Measurements from ENCODE around the gene PLCB1. TPM values are rescaled to one million over a fixed set of nuclear protein-coding genes. Genes with fewer than 3 reads are reported as not detected.

Gene PLCB1
- total and polyA plus RNA-seq, 2 experiments from 2014 or later = 8.0 to 17.6 TPM

DNA sequence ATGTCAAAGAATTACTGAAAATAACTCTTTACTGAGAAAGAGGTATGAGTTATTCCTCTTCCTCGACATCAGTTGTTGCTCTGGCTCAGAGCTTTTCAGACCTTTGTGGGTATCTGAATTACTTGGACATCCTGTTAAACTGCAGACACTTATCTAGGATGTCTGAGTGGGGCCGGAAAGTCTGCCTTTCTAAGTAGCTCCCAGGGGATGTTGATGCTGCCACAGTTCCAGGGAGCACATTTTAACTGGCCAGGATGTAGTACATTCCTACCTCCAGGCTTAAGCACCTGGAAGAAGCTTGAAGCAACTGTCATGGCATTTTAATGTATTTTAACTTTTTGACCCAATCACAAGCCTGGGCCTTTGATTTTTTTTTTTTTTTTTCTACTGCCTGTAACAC is 671.0 kb downstream of the PLCB1 start:
- Histone ChIP-seq H3K4me1 (ENCODE audit: low read depth) (peaks cover 12% of the 10 kb centered on the region), H3K36me3 (no peaks in the 10 kb centered on the region), H3K27me3 (no peaks in the 10 kb centered on the region), H3K9me3 (ENCODE audit: low read depth) (no peaks in the 10 kb centered on the region), H3K27ac (peak overlapping the region; percentile 61), H3K4me3 (no peak overlapping the region)
- TF ChIP-seq, protein P1, sequence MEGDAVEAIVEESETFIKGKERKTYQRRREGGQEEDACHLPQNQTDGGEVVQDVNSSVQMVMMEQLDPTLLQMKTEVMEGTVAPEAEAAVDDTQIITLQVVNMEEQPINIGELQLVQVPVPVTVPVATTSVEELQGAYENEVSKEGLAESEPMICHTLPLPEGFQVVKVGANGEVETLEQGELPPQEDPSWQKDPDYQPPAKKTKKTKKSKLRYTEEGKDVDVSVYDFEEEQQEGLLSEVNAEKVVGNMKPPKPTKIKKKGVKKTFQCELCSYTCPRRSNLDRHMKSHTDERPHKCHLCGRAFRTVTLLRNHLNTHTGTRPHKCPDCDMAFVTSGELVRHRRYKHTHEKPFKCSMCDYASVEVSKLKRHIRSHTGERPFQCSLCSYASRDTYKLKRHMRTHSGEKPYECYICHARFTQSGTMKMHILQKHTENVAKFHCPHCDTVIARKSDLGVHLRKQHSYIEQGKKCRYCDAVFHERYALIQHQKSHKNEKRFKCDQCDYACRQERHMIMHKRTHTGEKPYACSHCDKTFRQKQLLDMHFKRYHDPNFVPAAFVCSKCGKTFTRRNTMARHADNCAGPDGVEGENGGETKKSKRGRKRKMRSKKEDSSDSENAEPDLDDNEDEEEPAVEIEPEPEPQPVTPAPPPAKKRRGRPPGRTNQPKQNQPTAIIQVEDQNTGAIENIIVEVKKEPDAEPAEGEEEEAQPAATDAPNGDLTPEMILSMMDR (IDR thresholded peaks at IDR 0.05; ENCODE audit: low read depth, low read length) = no peak
- peak; percentile 56 to 74 for DNase-seq (ENCODE audit: low read depth in 1 of 2, low spot score in 1 of 2)

DNA sequence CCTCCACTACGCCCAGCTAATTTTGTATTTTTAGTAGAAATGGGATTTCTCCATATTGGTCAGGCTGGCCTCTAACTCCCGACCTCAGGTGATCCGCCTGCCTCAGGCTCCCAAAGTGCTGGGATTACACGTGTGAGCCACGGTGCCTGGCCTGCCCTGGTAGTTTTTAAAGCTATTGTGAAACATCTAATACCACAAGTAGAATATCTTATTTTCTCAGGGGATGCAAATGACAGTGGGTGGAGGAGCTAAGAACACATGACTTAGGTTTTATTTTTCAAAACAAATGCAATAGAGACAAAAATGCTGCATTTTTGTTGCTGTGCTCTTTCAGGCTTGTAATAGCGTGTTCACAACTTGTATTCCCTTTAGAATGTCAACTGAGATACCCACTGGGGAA is 671.9 kb downstream of the PLCB1 start:
- H3K27ac ChIP-seq = peak overlapping the region; percentile 61
- no peak for DNase-seq (ENCODE audit: low read depth in 1 of 2, low spot score in 1 of 2)
- H3K4me3 ChIP-seq = no peak overlapping the region
- no peaks in the 10 kb centered on the region for H3K9me3 ChIP-seq (ENCODE audit: low read depth)
- no peaks in the 10 kb centered on the region for H3K27me3 ChIP-seq
- H3K36me3 ChIP-seq = no peaks in the 10 kb centered on the region
- peaks cover 12% of the 10 kb centered on the region for H3K4me1 ChIP-seq (ENCODE audit: low read depth)
- TF ChIP-seq, protein P1 (IDR thresholded peaks at IDR 0.05; ENCODE audit: low read depth, low read length) = no peak

DNA sequence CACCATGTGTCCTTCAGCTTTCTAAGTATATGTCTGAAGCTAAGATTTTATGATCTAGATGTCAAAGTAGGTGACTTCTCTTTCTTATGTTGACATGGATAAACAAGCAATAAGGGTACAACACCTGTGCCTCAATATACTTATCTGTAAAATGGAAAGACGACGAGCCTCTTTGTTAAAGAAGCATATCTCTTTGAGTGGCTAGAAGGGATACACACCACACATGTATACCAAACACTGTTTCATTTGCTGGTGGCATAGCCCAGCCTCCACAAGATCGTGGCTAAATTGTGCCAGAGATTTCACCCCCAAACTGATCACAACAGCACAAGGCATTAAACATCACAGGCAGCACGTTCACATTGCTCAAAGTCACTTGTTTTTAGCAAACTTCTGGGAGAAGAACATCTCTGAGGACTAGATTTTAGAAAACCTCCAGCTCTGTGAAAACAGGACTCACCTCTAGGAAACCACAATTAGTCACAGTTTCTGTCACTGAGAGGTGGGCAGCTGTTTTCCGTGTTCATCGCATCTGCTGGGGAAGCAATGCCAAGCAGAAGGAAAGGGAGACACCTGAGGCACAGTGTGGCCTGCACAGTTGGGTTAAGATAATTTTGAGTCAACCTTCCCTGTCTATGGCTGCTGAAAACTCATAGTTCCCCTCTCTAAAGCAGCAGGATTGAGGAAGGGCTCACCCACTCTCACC is 673.8 kb downstream of the PLCB1 start:
- DNase-seq (ENCODE audit: low read depth in 1 of 2, low spot score in 1 of 2) = no peak
- no peaks in the 10 kb centered on the region for H3K36me3 ChIP-seq
- H3K4me1 ChIP-seq (ENCODE audit: low read depth) = peaks cover 12% of the 10 kb centered on the region
- no peaks in the 10 kb centered on the region for H3K27me3 ChIP-seq
- no peak overlapping the region for H3K4me3 ChIP-seq
- no peaks in the 10 kb centered on the region for H3K9me3 ChIP-seq (ENCODE audit: low read depth)
- H3K27ac ChIP-seq = no peak overlapping the region
- TF ChIP-seq, protein P1 (IDR thresholded peaks at IDR 0.05; ENCODE audit: low read depth, low read length) = no peak

DNA sequence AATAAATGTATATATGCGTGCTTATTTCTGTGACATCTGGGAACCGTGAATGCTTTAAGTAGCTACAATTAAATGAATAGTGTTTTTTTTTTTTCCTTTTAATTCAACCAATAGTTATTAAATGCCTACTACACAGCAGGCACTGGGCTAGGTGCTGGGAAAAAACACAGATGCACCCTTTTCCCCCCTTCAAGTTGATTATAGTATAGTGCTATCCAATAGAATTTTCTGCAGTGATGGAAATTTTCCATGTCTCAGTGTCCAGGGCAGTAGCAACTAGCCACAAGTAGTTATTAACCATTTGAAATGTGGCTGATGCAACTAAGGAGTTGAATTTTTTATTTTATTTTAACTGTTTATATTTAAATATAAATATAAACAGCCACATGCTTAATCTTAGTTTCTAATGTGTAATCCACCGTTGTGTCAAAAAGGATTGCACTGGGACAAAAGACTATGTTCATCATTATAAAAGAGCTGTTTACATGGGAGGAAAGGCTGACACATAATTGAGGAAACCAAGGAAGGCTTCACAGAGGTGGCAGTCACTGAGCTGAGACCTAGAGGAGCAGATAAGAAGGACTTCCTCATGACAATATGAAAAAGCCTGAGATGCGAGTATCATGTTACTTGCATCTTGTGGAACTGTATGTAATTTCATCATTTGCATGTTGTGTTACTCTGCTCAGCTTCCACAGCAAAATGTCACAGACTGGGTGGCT is 675.6 kb downstream of the PLCB1 start:
- TF ChIP-seq, protein P1 (IDR thresholded peaks at IDR 0.05; ENCODE audit: low read depth, low read length) = no peak
- H3K4me1 ChIP-seq (ENCODE audit: low read depth) = peaks cover 8% of the 10 kb centered on the region
- H3K36me3 ChIP-seq = no peaks in the 10 kb centered on the region
- no peaks in the 10 kb centered on the region for H3K9me3 ChIP-seq (ENCODE audit: low read depth)
- no peak overlapping the region for H3K27ac ChIP-seq
- H3K27me3 ChIP-seq = no peaks in the 10 kb centered on the region
- no peak overlapping the region for H3K4me3 ChIP-seq
- DNase-seq (ENCODE audit: low read depth in 1 of 2, low spot score in 1 of 2) = no peak

DNA sequence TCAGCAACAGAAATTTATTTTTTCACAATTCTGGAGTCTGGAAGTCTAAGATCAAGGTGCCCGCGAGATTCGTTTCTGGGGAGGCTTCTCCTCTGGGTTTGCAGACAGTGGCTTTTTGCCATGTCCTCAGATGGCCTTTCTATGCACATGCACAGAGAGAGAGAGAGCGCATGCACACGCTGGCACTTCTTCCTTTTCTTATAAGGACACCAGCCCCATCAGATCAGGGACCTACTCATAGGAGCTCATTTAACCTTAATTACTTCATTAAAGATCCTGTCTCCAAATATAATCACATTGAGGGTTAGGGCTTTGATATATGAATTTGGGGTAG is 676.1 kb downstream of the PLCB1 start:
- H3K4me1 ChIP-seq (ENCODE audit: low read depth) = peaks cover 4% of the 10 kb centered on the region
- no peak overlapping the region for H3K4me3 ChIP-seq
- H3K27ac ChIP-seq = no peak overlapping the region
- no peaks in the 10 kb centered on the region for H3K27me3 ChIP-seq
- no peaks in the 10 kb centered on the region for H3K9me3 ChIP-seq (ENCODE audit: low read depth)
- TF ChIP-seq, protein P1 (IDR thresholded peaks at IDR 0.05; ENCODE audit: low read depth, low read length) = no peak
- DNase-seq (ENCODE audit: low read depth in 1 of 2, low spot score in 1 of 2) = no peak
- no peaks in the 10 kb centered on the region for H3K36me3 ChIP-seq
